ENCODE measurements around the gene TMEM141.

DNA sequence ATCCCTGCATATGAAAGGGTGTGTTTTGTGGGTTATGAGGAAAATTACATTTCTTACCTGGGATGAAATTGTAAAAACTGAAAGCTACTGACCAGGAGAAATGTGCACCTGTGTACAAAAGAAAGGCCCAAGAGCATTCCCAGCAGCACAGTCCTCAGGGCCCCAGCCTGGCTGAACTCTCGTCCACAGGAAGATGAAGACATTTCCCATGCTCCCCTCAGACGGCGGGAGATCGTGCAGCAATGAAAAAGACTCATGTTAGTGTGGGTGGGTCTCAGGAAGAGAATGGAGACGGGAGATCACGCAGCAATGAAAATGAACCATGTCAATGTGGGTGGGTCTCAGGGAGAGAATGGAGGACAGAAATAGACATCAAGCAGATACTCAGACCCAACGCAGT, 14.2 kb upstream of the TMEM141 start:
- TF ChIP-seq, protein P1, sequence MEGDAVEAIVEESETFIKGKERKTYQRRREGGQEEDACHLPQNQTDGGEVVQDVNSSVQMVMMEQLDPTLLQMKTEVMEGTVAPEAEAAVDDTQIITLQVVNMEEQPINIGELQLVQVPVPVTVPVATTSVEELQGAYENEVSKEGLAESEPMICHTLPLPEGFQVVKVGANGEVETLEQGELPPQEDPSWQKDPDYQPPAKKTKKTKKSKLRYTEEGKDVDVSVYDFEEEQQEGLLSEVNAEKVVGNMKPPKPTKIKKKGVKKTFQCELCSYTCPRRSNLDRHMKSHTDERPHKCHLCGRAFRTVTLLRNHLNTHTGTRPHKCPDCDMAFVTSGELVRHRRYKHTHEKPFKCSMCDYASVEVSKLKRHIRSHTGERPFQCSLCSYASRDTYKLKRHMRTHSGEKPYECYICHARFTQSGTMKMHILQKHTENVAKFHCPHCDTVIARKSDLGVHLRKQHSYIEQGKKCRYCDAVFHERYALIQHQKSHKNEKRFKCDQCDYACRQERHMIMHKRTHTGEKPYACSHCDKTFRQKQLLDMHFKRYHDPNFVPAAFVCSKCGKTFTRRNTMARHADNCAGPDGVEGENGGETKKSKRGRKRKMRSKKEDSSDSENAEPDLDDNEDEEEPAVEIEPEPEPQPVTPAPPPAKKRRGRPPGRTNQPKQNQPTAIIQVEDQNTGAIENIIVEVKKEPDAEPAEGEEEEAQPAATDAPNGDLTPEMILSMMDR (conservative IDR thresholded peaks at IDR 0.05; ENCODE audit: low read length) = no peak
- TF ChIP-seq EZH2phosphoT487 (IDR thresholded peaks at IDR 0.05; ENCODE audit: borderline replicate concordance) = no peak
